AG09309 (cell line): Measurements from ENCODE around the gene COL1A1.

ENCODE experiments used
- DNase-seq: peaks from one replicate; pipeline ENCODE4 v3.0.0-alpha.2; 2010; ENCODE audit warnings: low read depth
- H3K4me3 ChIP-seq: 2 replicates; pipeline ENCODE4 v1.5.1; 2011; ENCODE audit warnings: mild to moderate bottlenecking, low read depth, low read length, moderate library complexity; ENCODE audit not compliant: control insufficient read depth
- CTCF ChIP-seq: IDR thresholded peaks from 2 replicates; pipeline ENCODE4 v1.5.1; 2011; ENCODE audit warnings: mild to moderate bottlenecking, low read depth, low read length, inconsistent platforms; ENCODE audit not compliant: insufficient read depth, control insufficient read depth; ENCODE audit errors: missing control alignments

Gene COL1A1

GRCh38 chr17:50165466-50165865 is 36.0 kb downstream of the COL1A1 start:
- TF ChIP-seq CTCF = no peak
- DNase-seq = no peak
- H3K4me3 ChIP-seq = no peak overlapping the region

- no peak for DNase-seq
- no peak for TF ChIP-seq CTCF
- H3K4me3 ChIP-seq = no peak overlapping the region
Measured at GRCh38 chr17:50165066-50165465, 36.4 kb downstream of the COL1A1 start.

- no peak for TF ChIP-seq CTCF
- H3K4me3 ChIP-seq = no peak overlapping the region
- no peak for DNase-seq
Measured at GRCh38 chr17:50164697-50164988, 36.8 kb downstream of the COL1A1 start.

- no peak overlapping the region for H3K4me3 ChIP-seq
- TF ChIP-seq CTCF = no peak
- DNase-seq = no peak
Measured at GRCh38 chr17:50163843-50164696, 37.4 kb downstream of the COL1A1 start.

- no peak overlapping the region for H3K4me3 ChIP-seq
- DNase-seq = no peak
- TF ChIP-seq CTCF = no peak
Measured at GRCh38 chr17:50162466-50163254, 38.8 kb downstream of the COL1A1 start.

GRCh38 chr17:50161911-50162288 is 39.5 kb downstream of the COL1A1 start:
- no peak overlapping the region for H3K4me3 ChIP-seq
- no peak for TF ChIP-seq CTCF
- no peak for DNase-seq
